Right hindlimb (tissue), 1 donor: Measurements from ENCODE around the gene ZFHX3.

Experiments
- DNase-seq: peaks from one replicate; pipeline ENCODE4 v3.0.0-alpha.2; 2018

Gene ZFHX3

GRCh38 chr16:72840631-72841381, 207.1 kb downstream of the ZFHX3 start:
- DNase-seq, result no peak

- DNase-seq, result no peak
Observed at GRCh38 chr16:72838951-72839350, 209.0 kb downstream of the ZFHX3 start.

- DNase-seq, result no peak
Observed at GRCh38 chr16:72838586-72838910, 209.4 kb downstream of the ZFHX3 start.

DNA sequence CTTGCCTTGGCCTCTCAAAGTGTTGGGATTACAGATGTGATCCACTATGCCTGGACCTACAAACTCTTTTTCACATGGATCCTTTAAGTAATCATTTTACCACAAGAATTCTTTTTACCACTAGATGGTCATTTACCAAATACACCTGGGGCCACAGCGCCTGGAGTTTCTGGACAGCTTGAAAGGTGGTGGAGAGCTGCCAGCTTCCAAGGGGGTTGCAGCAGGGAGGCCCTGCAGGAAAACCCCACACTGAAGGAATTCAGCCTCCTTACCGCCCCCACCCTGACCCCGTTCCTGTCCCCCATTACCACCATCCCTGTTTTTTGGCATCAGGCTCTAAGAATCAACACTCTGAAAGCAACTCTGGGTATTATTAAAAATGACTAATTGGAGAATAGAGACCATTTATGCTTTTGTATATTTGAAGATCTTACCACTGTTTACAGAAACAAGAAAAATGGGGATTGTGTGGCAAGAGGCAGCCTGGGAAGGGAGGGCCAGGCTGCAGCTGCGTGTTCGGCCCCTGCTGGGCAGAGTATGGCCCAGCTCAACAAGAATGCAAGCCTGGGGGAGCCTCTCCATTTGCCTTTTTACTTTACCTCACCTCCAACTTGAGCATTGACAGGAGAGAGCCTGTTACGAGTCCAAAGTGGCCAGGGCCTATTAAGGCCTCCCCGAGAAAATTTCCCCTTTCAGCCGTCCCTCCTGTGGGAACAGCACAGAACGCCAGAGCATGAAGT, 209.9 kb downstream of the ZFHX3 start:
- DNase-seq, result no peak

DNA sequence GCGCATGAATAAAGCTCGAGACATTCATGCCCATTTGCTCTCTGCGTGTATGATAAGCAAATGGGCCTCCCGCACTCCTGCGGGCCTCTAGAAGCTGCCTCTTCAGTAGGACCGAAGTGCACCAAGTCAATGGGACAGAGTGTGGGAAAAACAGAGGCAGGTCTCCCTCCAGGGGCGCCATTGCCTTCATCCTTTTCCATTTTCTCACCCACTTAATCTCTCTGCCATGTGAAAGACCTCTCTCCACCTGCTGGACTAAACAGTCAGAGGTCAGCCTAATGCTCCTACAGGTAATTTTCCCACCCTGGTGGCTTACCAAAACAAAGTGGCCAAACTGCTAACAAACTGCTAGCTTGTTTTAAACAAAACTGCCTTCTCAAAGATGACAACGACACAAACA, 210.9 kb downstream of the ZFHX3 start:
- DNase-seq, result no peak

GRCh38 chr16:72836181-72836580, 211.7 kb downstream of the ZFHX3 start:
- DNase-seq, result no peak

GRCh38 chr16:72835086-72835485, 212.8 kb downstream of the ZFHX3 start:
- no peak for DNase-seq

GRCh38 chr16:72834499-72834898, 213.4 kb downstream of the ZFHX3 start:
- no peak for DNase-seq

DNA sequence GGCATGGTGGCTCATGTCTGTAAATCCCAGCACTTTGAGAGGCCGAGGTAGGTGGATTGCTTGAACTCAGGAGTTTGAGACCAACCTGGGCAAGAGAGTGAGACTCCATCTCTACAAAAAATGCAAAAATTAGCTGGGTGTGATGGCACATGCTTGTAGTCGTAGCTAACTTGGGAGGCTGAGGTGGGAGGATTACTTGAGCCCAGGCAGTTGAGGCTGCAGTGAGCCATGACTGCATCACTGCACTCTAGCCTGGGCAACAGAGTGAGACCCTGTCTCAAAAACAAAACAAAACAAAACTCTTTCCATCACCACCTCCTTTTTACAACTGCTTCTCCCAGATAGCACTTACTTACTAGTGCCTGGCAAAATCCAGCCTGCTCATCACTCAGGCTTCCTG, 214.0 kb downstream of the ZFHX3 start:
- DNase-seq, result no peak

GRCh38 chr16:72833482-72833881, 214.4 kb downstream of the ZFHX3 start:
- no peak for DNase-seq

- peak; percentile 91 for DNase-seq
Observed at GRCh38 chr16:72832621-72833248, 215.2 kb downstream of the ZFHX3 start.

GRCh38 chr16:72829846-72830775, 217.8 kb downstream of the ZFHX3 start:
- DNase-seq, result no peak

DNA sequence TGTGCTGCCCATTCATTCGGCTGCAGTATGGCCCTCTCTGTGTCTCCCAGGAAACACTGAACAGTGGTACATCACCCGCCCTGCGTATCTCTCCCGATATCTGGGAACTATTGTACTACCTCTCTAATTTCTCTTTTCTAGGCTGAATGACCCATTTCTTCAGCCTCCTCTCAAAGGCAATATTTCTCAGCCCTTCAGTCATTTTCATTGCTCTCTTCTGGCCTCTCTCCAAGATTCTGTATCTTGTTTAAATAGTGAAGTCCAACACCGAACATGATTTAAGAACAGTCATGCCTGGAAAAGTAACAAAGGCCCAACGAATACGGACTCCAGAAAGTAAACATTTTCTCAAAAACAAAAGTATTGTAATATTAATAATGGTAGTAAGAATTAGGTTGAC, 220.1 kb downstream of the ZFHX3 start:
- no peak for DNase-seq

DNA sequence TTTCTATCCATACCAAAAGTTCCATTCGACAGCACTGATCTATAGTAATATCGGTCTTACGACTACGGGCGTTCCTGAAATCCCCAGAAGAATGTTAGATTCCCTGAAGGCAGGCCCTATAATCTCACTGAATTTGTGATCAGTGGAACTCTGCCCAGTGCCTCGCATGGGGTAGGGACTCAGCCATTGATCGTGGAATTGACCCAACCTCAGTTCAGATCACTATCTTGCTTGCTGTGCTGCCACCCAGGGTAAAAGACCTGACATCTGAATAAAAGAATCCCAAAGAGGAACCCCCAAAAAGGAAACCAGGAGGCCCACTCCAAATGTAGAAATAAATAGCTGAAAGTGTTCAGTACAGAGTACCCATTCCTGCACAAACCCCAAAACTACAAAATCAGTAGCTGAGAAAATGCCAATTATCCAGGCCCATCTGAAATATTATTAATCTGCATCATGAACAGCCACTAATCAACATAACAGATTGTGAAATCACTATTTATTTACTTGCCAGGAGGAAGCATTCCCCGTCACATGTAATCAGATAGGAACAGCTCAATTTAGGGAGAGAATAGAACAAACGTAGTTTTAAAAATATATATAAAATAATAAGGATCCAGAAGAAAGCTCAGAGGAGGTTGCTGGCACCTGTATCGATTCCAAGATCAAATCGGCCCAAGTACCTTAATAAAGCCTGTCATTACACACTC, 221.9 kb downstream of the ZFHX3 start:
- DNase-seq, result no peak

GRCh38 chr16:72824761-72825160, 223.2 kb downstream of the ZFHX3 start:
- DNase-seq, result no peak

- no peak for DNase-seq
Observed at GRCh38 chr16:72824027-72824426, 223.9 kb downstream of the ZFHX3 start.

GRCh38 chr16:72821185-72821950, 226.6 kb downstream of the ZFHX3 start:
- no peak for DNase-seq

DNA sequence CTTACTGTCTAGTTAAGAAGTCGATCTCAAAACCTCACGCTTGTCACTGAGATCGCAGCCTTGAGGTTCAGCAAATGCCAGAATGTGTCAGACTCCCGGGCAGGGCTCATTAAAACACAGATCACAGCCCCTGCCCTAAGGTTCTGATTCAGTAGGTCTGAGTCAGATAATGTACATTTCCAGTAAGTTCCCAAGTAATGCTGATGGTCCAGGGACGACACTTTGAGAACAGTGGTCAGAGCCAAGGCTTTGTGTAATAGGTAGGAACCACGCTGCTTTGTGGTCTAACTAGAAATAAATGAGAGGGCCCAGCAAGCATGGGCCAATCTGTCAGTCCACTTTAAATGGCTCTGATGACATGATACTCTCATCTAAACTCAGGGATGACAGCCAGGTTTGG, 228.6 kb downstream of the ZFHX3 start:
- DNase-seq, result no peak

DNA sequence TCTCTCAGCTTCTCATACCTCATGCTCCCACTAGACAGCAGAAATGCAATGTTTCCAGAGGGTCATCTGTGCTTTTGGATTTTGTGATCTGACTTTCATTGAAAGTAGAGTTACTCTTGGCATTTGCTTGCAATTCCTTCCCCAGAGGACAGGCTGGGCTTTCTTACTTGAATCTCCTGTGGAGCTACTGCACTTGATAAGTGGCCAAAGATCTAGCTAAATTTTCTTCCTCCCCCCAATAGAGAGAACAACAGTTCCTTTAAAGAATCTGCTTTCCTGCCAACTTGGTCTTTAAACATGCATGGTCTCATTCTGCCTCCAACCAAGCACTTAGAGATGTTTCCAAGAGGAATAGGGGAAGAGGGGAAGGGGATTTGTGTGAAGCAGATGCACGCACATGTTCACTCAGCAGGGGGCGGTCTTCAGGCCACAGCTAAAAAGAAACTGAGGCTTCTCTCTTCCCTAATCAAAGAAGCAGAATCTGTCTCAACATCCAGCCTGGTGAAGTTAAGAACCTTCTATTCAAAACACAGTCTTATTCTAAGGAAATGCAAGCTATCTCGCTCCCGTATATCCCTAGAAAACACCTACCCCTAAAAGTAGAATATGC, 229.6 kb downstream of the ZFHX3 start:
- DNase-seq, result no peak

GRCh38 chr16:72815348-72816318, 232.3 kb downstream of the ZFHX3 start:
- no peak for DNase-seq
